ENCODE data around the gene C17orf58.
A peak's percentile ranks its signal among the peaks of the same experiment; 100 is the strongest.
"Not testable (repeated sequence)": the region's sequence is repeated elsewhere in the genome, so short reads cannot be mapped to it uniquely, and the experiment has no call there.

The C17orf58 gene

GRCh38 chr17:68019675-68020408, 23.6 kb upstream of the C17orf58 start:
- peak overlapping the region; percentile 64 for H3K4me3 ChIP-seq
- no peaks in the 10 kb centered on the region for H3K9me3 ChIP-seq
- H3K27me3 ChIP-seq = no peaks in the 10 kb centered on the region
- no peaks in the 10 kb centered on the region for H3K36me3 ChIP-seq
- peak; percentile 54 to 71 for TF ChIP-seq CTCF (IDR thresholded peaks at IDR 0.05)
- H3K4me1 ChIP-seq = peaks cover 0 to 6% (median 3%) of the 10 kb centered on the region in 4 donors
- H3K27ac ChIP-seq = peak overlapping the region; percentile 84 to 89
- intact Hi-C loops (cut with DNase I; ENCODE audit: low total_unique reads) = loop anchor here (2.0 kb wide), 1 partner anchor 25 kb away; no protein-coding TSS in a partner anchor
- DNase-seq = peak; percentile 95 to 98

- DNase-seq = no peak
- Histone ChIP-seq H3K9me3 (no peaks in the 10 kb centered on the region), H3K27me3 (no peaks in the 10 kb centered on the region), H3K36me3 (no peaks in the 10 kb centered on the region), H3K4me1 (peaks cover 0 to 6% (median 3%) of the 10 kb centered on the region in 4 donors), H3K27ac (peak overlapping the region; percentile 84 to 89), H3K4me3 (peak overlapping the region; percentile 64)
- intact Hi-C loops (cut with DNase I; ENCODE audit: low total_unique reads) = loop anchor here (2.0 kb wide), 1 partner anchor 25 kb away; no protein-coding TSS in a partner anchor
- TF ChIP-seq CTCF (IDR thresholded peaks at IDR 0.05) = no peak
Observed at GRCh38 chr17:68019336-68019674, 23.0 kb upstream of the C17orf58 start.

- not testable (repeated sequence) for H3K4me3 ChIP-seq, H3K27ac ChIP-seq, H3K36me3 ChIP-seq, H3K4me1 ChIP-seq, H3K9me3 ChIP-seq, DNase-seq, H3K27me3 ChIP-seq
- intact Hi-C loops (cut with DNase I; ENCODE audit: low total_unique reads) = loop anchor here (2.0 kb wide), 1 partner anchor 24 kb away; no protein-coding TSS in a partner anchor
Observed at GRCh38 chr17:68018493-68018892, 22.2 kb upstream of the C17orf58 start.

GRCh38 chr17:68016838-68017237, 20.6 kb upstream of the C17orf58 start:
- H3K27me3 ChIP-seq = no peaks in the 10 kb centered on the region
- no peaks in the 10 kb centered on the region for H3K9me3 ChIP-seq
- intact Hi-C loops (cut with DNase I; ENCODE audit: low total_unique reads) = no loop called here
- no peak for DNase-seq
- H3K27ac ChIP-seq = no peak overlapping the region
- peaks cover 0 to 6% (median 3%) of the 10 kb centered on the region in 4 donors for H3K4me1 ChIP-seq
- H3K4me3 ChIP-seq = no peak overlapping the region
- TF ChIP-seq CTCF (IDR thresholded peaks at IDR 0.05) = no peak
- H3K36me3 ChIP-seq = no peaks in the 10 kb centered on the region

GRCh38 chr17:68015081-68015723, 18.9 kb upstream of the C17orf58 start:
- DNase-seq = no peak
- Histone ChIP-seq H3K27ac (no peak overlapping the region), H3K36me3 (no peaks in the 10 kb centered on the region), H3K4me3 (no peak overlapping the region), H3K27me3 (no peaks in the 10 kb centered on the region), H3K9me3 (no peaks in the 10 kb centered on the region), H3K4me1 (peaks cover 0 to under 1% (median 0%) of the 10 kb centered on the region in 4 donors)
- TF ChIP-seq CTCF (IDR thresholded peaks at IDR 0.05) = no peak
- intact Hi-C loops (cut with DNase I; ENCODE audit: low total_unique reads) = no loop called here

- no peak overlapping the region for H3K27ac ChIP-seq
- no peaks in the 10 kb centered on the region for H3K4me1 ChIP-seq
- no peaks in the 10 kb centered on the region for H3K9me3 ChIP-seq
- no peak for TF ChIP-seq CTCF (IDR thresholded peaks at IDR 0.05)
- H3K36me3 ChIP-seq = no peaks in the 10 kb centered on the region
- DNase-seq = no peak
- no peak overlapping the region for H3K4me3 ChIP-seq
- intact Hi-C loops (cut with DNase I; ENCODE audit: low total_unique reads) = no loop called here
- H3K27me3 ChIP-seq = no peaks in the 10 kb centered on the region
Observed at GRCh38 chr17:68013385-68013784, 17.1 kb upstream of the C17orf58 start.
